GM21529 (cell line): ENCODE measurements around the gene MIPOL1.
"Not testable (repeated sequence)": the region's sequence is repeated elsewhere in the genome, so short reads cannot be mapped to it uniquely, and the experiment has no call there.

Source experiments
- ATAC-seq: cut with Tn5 transposase; IDR thresholded peaks from one replicate; pipeline ENCODE4 v1.9.1; 2021; ENCODE audit not compliant: unreplicated experiment

Gene MIPOL1

GRCh38 chr14:37197421-37198272, at the start of gene MIPOL1:
Gene MIPOL1, plus strand, starts transcription at chr14:37197937. Its CDS starts 49,952 bp downstream, at chr14:37247889.
- no peak for ATAC-seq

GRCh38 chr14:37150414-37150813, 47.3 kb upstream of the MIPOL1 start:
- no peak for ATAC-seq

- no peak for ATAC-seq
Measured at GRCh38 chr14:37153005-37153404, 44.7 kb upstream of the MIPOL1 start.

GRCh38 chr14:37153483-37153882, 44.3 kb upstream of the MIPOL1 start:
- no peak for ATAC-seq

- ATAC-seq: no peak
Measured at GRCh38 chr14:37157987-37158386, 39.8 kb upstream of the MIPOL1 start.

- not testable (repeated sequence) for ATAC-seq
Measured at GRCh38 chr14:37162307-37162706, 35.4 kb upstream of the MIPOL1 start.

GRCh38 chr14:37165794-37166193, 31.9 kb upstream of the MIPOL1 start:
- no peak for ATAC-seq

GRCh38 chr14:37167151-37168047, 30.3 kb upstream of the MIPOL1 start:
- no peak for ATAC-seq

GRCh38 chr14:37168721-37169120, 29.0 kb upstream of the MIPOL1 start:
- no peak for ATAC-seq

- ATAC-seq: no peak
Measured at GRCh38 chr14:37170237-37170636, 27.5 kb upstream of the MIPOL1 start.

- no peak for ATAC-seq
Measured at GRCh38 chr14:37170993-37171392, 26.7 kb upstream of the MIPOL1 start.

- no peak for ATAC-seq
Measured at GRCh38 chr14:37171678-37172023, 26.1 kb upstream of the MIPOL1 start.

GRCh38 chr14:37172024-37172869, 25.5 kb upstream of the MIPOL1 start, which contains the start of gene SLC25A21:
Gene SLC25A21, minus strand, starts transcription at chr14:37172606.
- ATAC-seq: no peak

- no peak for ATAC-seq
Measured at GRCh38 chr14:37172936-37173614, 24.7 kb upstream of the MIPOL1 start.

GRCh38 chr14:37179896-37180502, 17.7 kb upstream of the MIPOL1 start:
- ATAC-seq: no peak

- ATAC-seq: not testable (repeated sequence)
Measured at GRCh38 chr14:37180886-37181285, 16.9 kb upstream of the MIPOL1 start.

GRCh38 chr14:37181441-37181840, 16.3 kb upstream of the MIPOL1 start:
- no peak for ATAC-seq

GRCh38 chr14:37184520-37184919, 13.2 kb upstream of the MIPOL1 start:
- not testable (repeated sequence) for ATAC-seq

GRCh38 chr14:37185670-37186069, 12.1 kb upstream of the MIPOL1 start:
- ATAC-seq: no peak

- ATAC-seq: no peak
Measured at GRCh38 chr14:37186865-37187264, 10.9 kb upstream of the MIPOL1 start.
